Gastroesophageal sphincter (tissue), 4 donors: ENCODE measurements around the gene PRRC2A. TPM values are rescaled to one million over a fixed set of nuclear protein-coding genes. Genes with fewer than 3 reads are reported as not detected.

Source experiments
- ATAC-seq: fragments of 150-250 bp; one replicate; pipeline ENCODE4 v1.9.1; 2016; ENCODE audit warnings: mild to moderate bottlenecking, moderate library complexity
- H3K27ac ChIP-seq, 4 donors: fragments of 200-600 bp; sonication (generic) in 3 of 4; 1 replicate in 3 of 4; 2 replicates in 1 of 4; pipeline ENCODE4 v1.5.1; 2016 to 2019
- H3K27me3 ChIP-seq: fragments of 200-600 bp; sonication (generic); one replicate; pipeline ENCODE4 v1.5.1; 2019
- H3K36me3 ChIP-seq, 2 donors: fragments of 200-600 bp; sonication (generic); one replicate each; pipeline ENCODE4 v1.5.1; 2019; ENCODE audit warnings: control low read depth in 1 of 2
- H3K4me1 ChIP-seq, 3 donors: fragments of 200-600 bp; sonication (generic); 1 replicate in 2 of 3; 2 replicates in 1 of 3; pipeline ENCODE4 v1.5.1; 2016 to 2019; ENCODE audit warnings: control low read depth in 2 of 3
- H3K4me3 ChIP-seq, 2 donors: fragments of 200-600 bp; sonication (generic); one replicate each; pipeline ENCODE4 v1.5.1; 2019; ENCODE audit warnings: mild to moderate bottlenecking in 1 of 2, moderate library complexity in 1 of 2
- H3K9me3 ChIP-seq, 3 donors: fragments of 200-600 bp; sonication (generic); one replicate each; pipeline ENCODE4 v1.5.1; 2017 to 2019; ENCODE audit warnings: control low read depth in 2 of 3
- EP300 ChIP-seq: sonication (generic); formaldehyde crosslinking; IDR thresholded peaks from one replicate; pipeline ENCODE4 v1.6.1; 2017; ENCODE audit warnings: antibody characterized with exemption, mild to moderate bottlenecking
- POLR2A ChIP-seq, 2 donors: fragments of 450-650 bp; IDR thresholded peaks; one replicate each; pipeline ENCODE4 v1.6.1; 2017; ENCODE audit warnings: antibody characterized with exemption in 2 of 2, mild to moderate bottlenecking in 2 of 2, moderate library complexity in 1 of 2
- POLR2AphosphoS5 ChIP-seq: sonication (generic); formaldehyde crosslinking; IDR thresholded peaks from one replicate; pipeline ENCODE4 v1.6.1; 2017; ENCODE audit warnings: antibody characterized with exemption
- WGBS, 2 donors: methylation state at CpG; one replicate each; pipeline ENCODE4 v1.1.5; 2018; ENCODE audit warnings: low coverage in 1 of 2; 5-methylcytosine and 5-hydroxymethylcytosine counted together
- total RNA-seq, 4 donors: library from RNA; depleted of rRNA; stranded (reverse); fragments of >200 nt; gene quantifications; one replicate each; pipeline ENCODE4 v1.1.0, GENCODE V29; 2016
- TF ChIP-seq, protein P1 (sequence below), 4 experiments: fragments of 200-600 bp in 2 of 4; fragments of 450-650 bp in 2 of 4; sonication (generic) in 1 of 4; IDR thresholded peaks; one replicate each; pipeline ENCODE4 v1.5.1; 2017 to 2019; ENCODE audit warnings: antibody characterized with exemption in 4 of 4, mild to moderate bottlenecking in 2 of 4, moderate library complexity in 2 of 4

Gene PRRC2A
- total RNA-seq, 4 donors from 2014 or later, result 47.9 to 137 (median 76.2) TPM

DNA sequence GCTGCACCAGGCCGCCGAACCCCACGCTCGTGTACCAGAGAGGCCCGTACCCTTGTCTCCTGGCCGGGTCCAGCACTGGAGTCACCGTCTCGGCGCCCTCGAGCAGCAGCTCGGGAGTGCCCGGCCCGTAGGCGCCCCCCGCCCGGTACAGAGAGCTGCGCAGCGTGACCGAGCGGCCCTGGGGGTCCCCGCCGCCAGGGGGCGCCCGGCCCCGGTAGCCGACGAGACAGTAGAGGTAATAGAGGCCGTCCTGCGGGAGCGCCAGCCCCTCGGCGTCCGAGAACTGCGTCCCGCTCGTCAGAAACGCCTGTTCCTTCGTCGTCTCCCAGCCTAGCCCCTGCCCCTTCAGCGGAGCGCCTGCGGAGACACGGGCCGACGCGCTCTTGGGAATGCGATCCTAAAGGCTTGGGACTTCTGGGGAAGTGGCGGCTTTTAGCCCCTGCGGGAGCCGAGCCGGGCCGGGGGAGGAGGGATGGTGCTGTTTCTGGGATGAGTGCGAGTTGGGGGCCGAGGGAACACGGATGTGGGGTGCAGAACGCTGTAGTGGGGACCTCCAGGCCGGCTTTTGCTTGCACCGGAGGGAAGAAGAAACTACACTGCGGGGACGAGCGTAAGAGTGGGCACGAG, 39.6 kb upstream of the PRRC2A start:
- peak; percentile 97 for ATAC-seq
- TF ChIP-seq EP300 (no peak), POLR2A (IDR thresholded peaks at IDR 0.05) (peak; percentile 31 to 38), POLR2AphosphoS5 (peak; percentile 65)
- TF ChIP-seq, protein P1, sequence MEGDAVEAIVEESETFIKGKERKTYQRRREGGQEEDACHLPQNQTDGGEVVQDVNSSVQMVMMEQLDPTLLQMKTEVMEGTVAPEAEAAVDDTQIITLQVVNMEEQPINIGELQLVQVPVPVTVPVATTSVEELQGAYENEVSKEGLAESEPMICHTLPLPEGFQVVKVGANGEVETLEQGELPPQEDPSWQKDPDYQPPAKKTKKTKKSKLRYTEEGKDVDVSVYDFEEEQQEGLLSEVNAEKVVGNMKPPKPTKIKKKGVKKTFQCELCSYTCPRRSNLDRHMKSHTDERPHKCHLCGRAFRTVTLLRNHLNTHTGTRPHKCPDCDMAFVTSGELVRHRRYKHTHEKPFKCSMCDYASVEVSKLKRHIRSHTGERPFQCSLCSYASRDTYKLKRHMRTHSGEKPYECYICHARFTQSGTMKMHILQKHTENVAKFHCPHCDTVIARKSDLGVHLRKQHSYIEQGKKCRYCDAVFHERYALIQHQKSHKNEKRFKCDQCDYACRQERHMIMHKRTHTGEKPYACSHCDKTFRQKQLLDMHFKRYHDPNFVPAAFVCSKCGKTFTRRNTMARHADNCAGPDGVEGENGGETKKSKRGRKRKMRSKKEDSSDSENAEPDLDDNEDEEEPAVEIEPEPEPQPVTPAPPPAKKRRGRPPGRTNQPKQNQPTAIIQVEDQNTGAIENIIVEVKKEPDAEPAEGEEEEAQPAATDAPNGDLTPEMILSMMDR (IDR thresholded peaks at IDR 0.05), result peak in 3 of 4 experiments; percentile 95 to 99 (median 97)
- Histone ChIP-seq H3K27me3 (no peaks in the 10 kb centered on the region), H3K36me3 (no peaks in the 10 kb centered on the region), H3K4me1 (peaks cover 0 to 21% (median 9%) of the 10 kb centered on the region in 3 donors), H3K9me3 (no peaks in the 10 kb centered on the region), H3K4me3 (peak overlapping the region; percentile 41 to 65), H3K27ac (peak overlapping the region; percentile 7 to 87 (median 83))
- WGBS, 2 donors, result no CpG with 5 or more reads among the region's 62 CpGs

DNA sequence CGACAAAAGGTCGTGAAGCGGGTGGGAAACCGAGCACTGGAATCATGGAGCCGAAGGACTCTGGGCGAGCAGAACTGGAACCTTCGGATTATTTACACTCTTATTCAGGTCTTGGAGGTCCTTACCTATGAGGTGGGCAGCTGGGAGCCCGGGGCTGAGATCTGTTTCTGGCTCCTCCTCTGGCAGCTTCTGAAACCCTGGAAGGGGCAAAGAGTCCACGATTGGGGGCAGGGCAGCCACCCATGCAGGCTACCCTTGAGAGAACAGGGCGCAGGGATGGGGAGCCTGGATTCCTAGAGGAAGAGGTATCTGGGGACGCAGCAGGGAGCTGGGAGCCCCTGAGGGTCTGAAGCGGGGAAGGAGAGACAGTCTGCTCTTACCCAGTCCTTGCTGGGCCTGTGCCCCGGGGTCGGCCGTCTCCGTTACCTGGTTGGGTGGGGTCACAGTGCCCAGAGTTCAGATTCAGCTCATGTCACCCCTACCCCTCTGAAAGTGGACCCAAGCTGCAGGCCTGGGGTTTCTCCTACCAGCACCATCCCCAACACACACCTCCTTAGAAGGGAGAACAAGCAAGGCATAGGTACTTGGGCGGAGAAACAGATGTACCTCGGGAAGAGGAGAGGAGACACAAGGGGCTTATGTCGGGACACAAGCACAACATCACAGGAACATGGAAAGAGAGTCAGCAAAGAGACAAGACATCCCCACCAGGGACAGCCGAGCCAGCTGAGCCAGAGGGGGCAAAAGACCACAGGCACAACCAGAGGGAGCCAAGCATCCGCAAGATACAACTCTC, 38.9 kb upstream of the PRRC2A start:
- Histone ChIP-seq H3K9me3 (no peaks in the 10 kb centered on the region), H3K27ac (peak overlapping the region; percentile 7 to 87 (median 83)), H3K36me3 (no peaks in the 10 kb centered on the region), H3K4me3 (peak overlapping the region; percentile 41 to 65), H3K4me1 (peaks cover 0 to 21% (median 9%) of the 10 kb centered on the region in 3 donors), H3K27me3 (peaks cover 2% of the 10 kb centered on the region)
- TF ChIP-seq EP300, result no peak
- TF ChIP-seq POLR2AphosphoS5, result no peak
- TF ChIP-seq POLR2A (IDR thresholded peaks at IDR 0.05), result no peak
- TF ChIP-seq, protein P1 (IDR thresholded peaks at IDR 0.05), result no peak
- no peak for ATAC-seq
- WGBS, 2 donors, result 36 to 37% methylated on average over 6 to 12 of the region's 21 CpGs

DNA sequence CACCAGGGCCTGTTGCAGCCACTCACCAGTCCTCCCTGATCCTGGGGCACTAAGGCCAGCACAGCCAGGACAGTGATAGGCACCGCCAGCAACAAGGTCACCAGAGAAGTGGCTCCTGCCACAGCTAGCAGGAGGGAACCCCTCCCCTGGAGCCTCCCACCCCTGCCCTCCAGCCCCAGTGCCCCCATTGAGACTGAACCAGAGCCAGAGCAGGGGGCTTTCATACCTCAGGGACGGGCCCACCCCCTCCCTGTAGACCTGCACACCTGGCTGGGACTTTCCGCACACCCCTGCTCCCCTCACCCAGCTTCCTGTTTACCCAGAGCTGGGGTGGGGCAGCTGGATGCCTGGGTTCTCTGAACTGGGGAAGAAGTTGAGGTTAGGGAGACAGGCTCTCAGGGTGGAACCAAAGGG, 38.3 kb upstream of the PRRC2A start, which contains the start of gene LTB:
TSS of gene LTB (minus strand) at position 195 of the 414 bp plus-strand sequence. CDS start at position 188, 7 bp downstream.
- ATAC-seq, result no peak
- Histone ChIP-seq H3K4me1 (peaks cover 0 to 21% (median 9%) of the 10 kb centered on the region in 3 donors), H3K27me3 (peaks cover 8% of the 10 kb centered on the region), H3K27ac (peak within 1 kb of the TSS; percentile 7 to 87 (median 83)), H3K9me3 (no peaks in the 10 kb centered on the region), H3K4me3 (peak within 1 kb of the TSS; percentile 41 to 65), H3K36me3 (no peaks in the 10 kb centered on the region)
- no CpG with 5 or more reads among the region's 3 CpGs for WGBS, 2 donors
- TF ChIP-seq POLR2AphosphoS5 (no peak), POLR2A (IDR thresholded peaks at IDR 0.05) (no peak), EP300 (no peak)
- TF ChIP-seq, protein P1 (IDR thresholded peaks at IDR 0.05), result no peak

DNA sequence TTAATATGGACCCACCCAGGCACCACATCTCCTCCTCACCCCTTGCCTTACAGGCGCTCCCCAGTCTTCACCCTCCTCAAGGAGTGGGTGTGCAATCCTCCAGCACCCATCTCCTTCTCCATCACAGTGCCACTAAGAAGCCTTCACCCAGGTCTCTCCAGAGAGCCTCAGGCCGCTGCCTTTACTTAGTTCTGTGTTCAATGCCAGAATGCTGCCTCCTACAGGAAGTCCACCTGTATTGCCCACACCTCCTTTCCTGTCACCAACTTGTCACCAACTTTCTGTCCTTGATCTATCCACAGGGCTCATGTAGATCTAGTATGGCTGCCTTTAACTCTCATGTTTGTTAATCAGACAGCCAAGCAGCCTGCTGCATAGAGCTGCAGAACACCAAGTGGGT, 35.0 kb upstream of the PRRC2A start:
- TF ChIP-seq POLR2AphosphoS5, result no peak
- TF ChIP-seq, protein P1 (IDR thresholded peaks at IDR 0.05), result no peak
- Histone ChIP-seq H3K27me3 (peaks cover 24% of the 10 kb centered on the region), H3K4me3 (no peak overlapping the region), H3K9me3 (no peaks in the 10 kb centered on the region), H3K36me3 (no peaks in the 10 kb centered on the region), H3K4me1 (peaks cover 0 to 17% (median 9%) of the 10 kb centered on the region in 3 donors), H3K27ac (peak overlapping the region in 1 of 4 donors; percentile 44)
- 38 to 41% methylated on average over 1 to 2 of the region's 2 CpGs for WGBS, 2 donors
- ATAC-seq, result no peak
